OCI-LY7 (cell line): Measurements from ENCODE around the gene EVI5. TPM values are rescaled to one million over a fixed set of nuclear protein-coding genes. Genes with fewer than 3 reads are reported as not detected.
A peak's percentile ranks its signal among the peaks of the same experiment; 100 is the strongest.
"Not testable (repeated sequence)": the region's sequence is repeated elsewhere in the genome, so short reads cannot be mapped to it uniquely, and the experiment has no call there.

Experiments
- BruUV-seq: library from RNA; stranded (reverse); fragments of 400-500 nt; replicated peaks from 2 replicates; lab custom pipeline; 2021; lab: Mats Ljungman, UMichigan
- CTCF ChIA-PET: fragments of 300-600 bp; sonication (Branson Sonifier 250); formaldehyde crosslinking; loops from one replicate; lab custom pipeline; 2022; ENCODE audit warnings: antibody characterized with exemption; ENCODE audit not compliant: unreplicated experiment; lab: Charles Lee
- POLR2A ChIA-PET: fragments of 300-600 bp; sonication (Branson Sonifier 250); formaldehyde crosslinking; loops from one replicate; lab custom pipeline; 2022; ENCODE audit warnings: antibody characterized with exemption; lab: Charles Lee
- DNase-seq: peaks from one replicate; pipeline ENCODE4 v3.0.0-alpha.2; 2015; ENCODE audit warnings: low spot score
- H2AFZ ChIP-seq: fragments of 200-600 bp; sonication (generic), shearing (Covaris generic); 2 replicates; pipeline ENCODE4 v1.6.1; 2014; ENCODE audit warnings: mild to moderate bottlenecking, antibody characterized with exemption, low read length, moderate library complexity
- H3K27ac ChIP-seq: fragments of 200-600 bp; sonication (generic); 2 replicates; pipeline ENCODE4 v1.5.1; 2014; ENCODE audit warnings: mixed run types, low read depth, mild to moderate bottlenecking, moderate library complexity, low read length, inconsistent platforms; ENCODE audit not compliant: poor library complexity, severe bottlenecking
- H3K36me3 ChIP-seq: fragments of 200-600 bp; sonication (generic); 2 replicates; pipeline ENCODE4 v1.6.1; 2014; ENCODE audit warnings: mild to moderate bottlenecking, antibody characterized with exemption, low read length, moderate library complexity, mixed read lengths; ENCODE audit not compliant: insufficient read depth
- H3K4me1 ChIP-seq: fragments of 200-600 bp; sonication (generic); 2 replicates; pipeline ENCODE4 v1.5.1; 2014; ENCODE audit warnings: mild to moderate bottlenecking, low read length; ENCODE audit not compliant: insufficient read depth, poor library complexity, severe bottlenecking
- H3K4me2 ChIP-seq: fragments of 200-600 bp; sonication (generic); 2 replicates; pipeline ENCODE4 v1.6.1; 2014; ENCODE audit warnings: mild to moderate bottlenecking, low read length
- H3K4me3 ChIP-seq: fragments of 200-600 bp; sonication (generic); 2 replicates; pipeline ENCODE4 v1.5.1; 2014; ENCODE audit warnings: mild to moderate bottlenecking, low read depth, low read length; ENCODE audit not compliant: poor library complexity, severe bottlenecking
- H3K79me2 ChIP-seq: fragments of 200-600 bp; sonication (generic); 2 replicates; pipeline ENCODE4 v1.6.1; 2016; ENCODE audit warnings: low read depth, mild to moderate bottlenecking, low read length, moderate library complexity, mixed read lengths; ENCODE audit not compliant: insufficient read depth
- H3K9me2 ChIP-seq: fragments of 200-600 bp; sonication (generic); 2 replicates; pipeline ENCODE4 v1.6.1; 2016; ENCODE audit warnings: mild to moderate bottlenecking, low read length, mixed read lengths; ENCODE audit not compliant: insufficient read depth
- H3K9me3 ChIP-seq: fragments of 200-600 bp; sonication (generic); 2 replicates; pipeline ENCODE4 v1.6.1; 2014; ENCODE audit warnings: mild to moderate bottlenecking, mixed run types, low read length, mixed read lengths
- H4K20me1 ChIP-seq: fragments of 200-600 bp; sonication (generic); 2 replicates; pipeline ENCODE4 v1.6.1; 2014; ENCODE audit warnings: mild to moderate bottlenecking, antibody characterized with exemption, low read length, moderate library complexity, mixed read lengths; ENCODE audit not compliant: insufficient read depth
- EZH2phosphoT487 ChIP-seq: fragments of 200-600 bp; sonication (generic); IDR thresholded peaks from 2 replicates; pipeline ENCODE4 v1.6.1; 2018; ENCODE audit warnings: low read depth, borderline replicate concordance, mild to moderate bottlenecking, mixed run types, antibody characterized with exemption, low read length, moderate library complexity, mixed read lengths
- intact Hi-C: fragments of 100-400 bp; cut with micrococcal nuclease; formaldehyde crosslinking; loops from one replicate; pipeline ENCODE4 v1.10.0; 2022; ENCODE audit not compliant: unreplicated experiment
- total RNA-seq, 2 experiments: library from RNA; depleted of rRNA in 1 of 2; stranded (reverse); fragments of >200 nt in 1 of 2; shearing (Covaris generic) in 1 of 2; gene quantifications; 2 replicates each; pipeline ENCODE4 v1.2.3, GENCODE V29; 2014 to 2022
- TF ChIP-seq, protein P1 (sequence below): fragments of 200-600 bp; sonication (generic); conservative IDR thresholded peaks from 2 replicates; pipeline ENCODE4 v1.5.1; 2014; ENCODE audit warnings: mild to moderate bottlenecking, antibody characterized with exemption, low read length, moderate library complexity, mixed read lengths

EVI5 gene
- total RNA-seq, 2 experiments from 2014 or later = 15.1 to 27.8 TPM

- DNase-seq = no peak
- Histone ChIP-seq H3K4me2 (no peak overlapping the region), H3K36me3 (no peaks in the 10 kb centered on the region; the same call in 1 of the 2 replicates), H3K4me3 (no peak overlapping the region), H3K9me2 (no peaks in the 10 kb centered on the region), H3K79me2 (no peaks in the 10 kb centered on the region), H3K9me3 (no peaks in the 10 kb centered on the region), H2AFZ (no peak overlapping the region), H3K4me1 (no peaks in the 10 kb centered on the region), H4K20me1 (no peaks in the 10 kb centered on the region), H3K27ac (no peak overlapping the region)
- no TSS peak for BruUV-seq
- ChIA-PET CTCF (no interaction called here), POLR2A (no interaction called here)
- intact Hi-C loops = no loop called here
- TF ChIP-seq, protein P1, sequence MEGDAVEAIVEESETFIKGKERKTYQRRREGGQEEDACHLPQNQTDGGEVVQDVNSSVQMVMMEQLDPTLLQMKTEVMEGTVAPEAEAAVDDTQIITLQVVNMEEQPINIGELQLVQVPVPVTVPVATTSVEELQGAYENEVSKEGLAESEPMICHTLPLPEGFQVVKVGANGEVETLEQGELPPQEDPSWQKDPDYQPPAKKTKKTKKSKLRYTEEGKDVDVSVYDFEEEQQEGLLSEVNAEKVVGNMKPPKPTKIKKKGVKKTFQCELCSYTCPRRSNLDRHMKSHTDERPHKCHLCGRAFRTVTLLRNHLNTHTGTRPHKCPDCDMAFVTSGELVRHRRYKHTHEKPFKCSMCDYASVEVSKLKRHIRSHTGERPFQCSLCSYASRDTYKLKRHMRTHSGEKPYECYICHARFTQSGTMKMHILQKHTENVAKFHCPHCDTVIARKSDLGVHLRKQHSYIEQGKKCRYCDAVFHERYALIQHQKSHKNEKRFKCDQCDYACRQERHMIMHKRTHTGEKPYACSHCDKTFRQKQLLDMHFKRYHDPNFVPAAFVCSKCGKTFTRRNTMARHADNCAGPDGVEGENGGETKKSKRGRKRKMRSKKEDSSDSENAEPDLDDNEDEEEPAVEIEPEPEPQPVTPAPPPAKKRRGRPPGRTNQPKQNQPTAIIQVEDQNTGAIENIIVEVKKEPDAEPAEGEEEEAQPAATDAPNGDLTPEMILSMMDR = no peak
- TF ChIP-seq EZH2phosphoT487 = no peak
These were observed 146.4 kb downstream of the EVI5 start for GRCh38 chr1:92638498-92638897.

- intact Hi-C loops, DNase-seq, H2AFZ ChIP-seq, H3K27ac ChIP-seq, H3K9me2 ChIP-seq, CTCF ChIA-PET, BruUV-seq, H3K9me3 ChIP-seq, H4K20me1 ChIP-seq, H3K79me2 ChIP-seq, H3K4me2 ChIP-seq, POLR2A ChIA-PET, H3K36me3 ChIP-seq, H3K4me1 ChIP-seq, H3K4me3 ChIP-seq: not testable (repeated sequence)
These were observed 149.7 kb downstream of the EVI5 start for GRCh38 chr1:92635203-92635602.

- Histone ChIP-seq H3K27ac (no peak overlapping the region), H3K36me3 (no peaks in the 10 kb centered on the region), H3K4me2 (no peak overlapping the region), H3K79me2 (no peaks in the 10 kb centered on the region), H4K20me1 (no peaks in the 10 kb centered on the region), H3K4me3 (no peak overlapping the region), H3K9me2 (no peaks in the 10 kb centered on the region), H3K4me1 (no peaks in the 10 kb centered on the region), H3K9me3 (no peaks in the 10 kb centered on the region), H2AFZ (no peak overlapping the region)
- no peak for TF ChIP-seq EZH2phosphoT487
- TF ChIP-seq, protein P1 = peak; percentile 84
- CTCF ChIA-PET = no interaction called here
- BruUV-seq = no TSS peak
- POLR2A ChIA-PET = no interaction called here
- DNase-seq = peak; percentile 37
- intact Hi-C loops = loop anchor here (2.0 to 5.0 kb wide), 2 partner anchors 312 to 626 kb away; no protein-coding TSS in a partner anchor
These were observed 161.6 kb downstream of the EVI5 start for GRCh38 chr1:92623187-92623778.
